Measurements from ENCODE around the gene PLCB2.

PLCB2 gene

DNA sequence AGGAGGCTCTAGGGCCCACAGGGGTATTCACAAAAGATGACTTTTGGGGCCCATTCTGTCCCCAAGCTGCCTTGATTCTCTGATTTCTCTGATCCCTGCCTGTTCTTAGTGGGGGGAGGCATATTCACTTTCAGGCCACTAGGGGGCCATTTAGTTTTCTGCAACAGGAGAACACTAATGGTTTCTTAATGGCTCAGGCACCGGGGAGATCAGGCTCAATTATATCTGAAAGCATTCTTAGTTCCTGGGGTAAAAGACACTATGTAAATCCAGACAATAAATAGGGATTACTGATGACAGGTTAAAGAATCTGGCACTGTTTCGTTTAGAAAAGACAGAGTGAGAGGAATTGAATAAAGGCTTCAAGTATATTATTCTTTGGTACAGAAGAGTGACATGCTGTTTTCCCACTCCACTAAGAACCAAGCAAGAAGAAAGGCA, 13.2 kb upstream of the PLCB2 start:
- Mint-ChIP-seq H3K36me3 (no peaks in the 10 kb centered on the region), H3K9me3 (no peaks in the 10 kb centered on the region), H3K4me1 (peaks cover 32% of the 10 kb centered on the region), H3K27me3 (no peaks in the 10 kb centered on the region), H3K27ac (peak overlapping the region; percentile 72), H3K4me3 (no peak overlapping the region)

- Mint-ChIP-seq H3K27me3 (no peaks in the 10 kb centered on the region), H3K27ac (no peak overlapping the region), H3K4me1 (peaks cover 29% of the 10 kb centered on the region)
Observed at GRCh38 chr15:40320409-40320808, 12.7 kb upstream of the PLCB2 start.

GRCh38 chr15:40317580-40317979, 9.8 kb upstream of the PLCB2 start:
- no peaks in the 10 kb centered on the region for H3K27me3 Mint-ChIP-seq
- H3K4me1 Mint-ChIP-seq: peaks cover 33% of the 10 kb centered on the region
- H3K9me3 Mint-ChIP-seq: no peaks in the 10 kb centered on the region
- no peak overlapping the region for H3K4me3 Mint-ChIP-seq
- H3K27ac Mint-ChIP-seq: no peak overlapping the region
- no peaks in the 10 kb centered on the region for H3K36me3 Mint-ChIP-seq

More at GRCh38 chr15:40320409-40320808, 12.7 kb upstream of the PLCB2 start:
- H3K9me3 Mint-ChIP-seq: no peaks in the 10 kb centered on the region
- no peaks in the 10 kb centered on the region for H3K36me3 Mint-ChIP-seq
- no peak overlapping the region for H3K4me3 Mint-ChIP-seq

DNA sequence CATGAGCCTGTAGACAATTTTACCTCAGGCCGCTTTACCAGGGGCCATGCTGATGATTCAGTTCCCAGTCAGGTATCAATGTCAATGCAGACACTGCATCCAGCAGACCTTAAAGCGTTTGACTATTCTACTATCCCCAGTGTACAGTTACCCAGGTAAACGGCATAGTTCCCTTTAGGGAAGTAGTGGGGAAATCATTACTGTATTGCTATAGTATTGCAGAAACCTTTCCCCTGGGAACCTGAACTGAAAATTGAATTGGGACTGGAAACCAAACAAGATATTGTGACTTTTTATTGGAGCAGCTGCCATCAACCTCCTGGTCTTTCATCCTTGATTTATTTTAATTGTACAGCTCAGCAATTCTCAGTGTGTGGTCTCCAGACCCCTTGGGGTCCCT, 9.2 kb upstream of the PLCB2 start:
- no peaks in the 10 kb centered on the region for H3K9me3 Mint-ChIP-seq
- H3K4me1 Mint-ChIP-seq: peaks cover 30% of the 10 kb centered on the region
- peak overlapping the region; percentile 10 for H3K27ac Mint-ChIP-seq
- H3K27me3 Mint-ChIP-seq: no peaks in the 10 kb centered on the region
- no peak overlapping the region for H3K4me3 Mint-ChIP-seq
- no peaks in the 10 kb centered on the region for H3K36me3 Mint-ChIP-seq

- H3K4me1 Mint-ChIP-seq: peaks cover 24% of the 10 kb centered on the region
- H3K27ac Mint-ChIP-seq: no peak overlapping the region
- H3K36me3 Mint-ChIP-seq: no peaks in the 10 kb centered on the region
- H3K4me3 Mint-ChIP-seq: no peak overlapping the region
- H3K9me3 Mint-ChIP-seq: no peaks in the 10 kb centered on the region
- H3K27me3 Mint-ChIP-seq: no peaks in the 10 kb centered on the region
Observed at GRCh38 chr15:40314723-40315276, 7.1 kb upstream of the PLCB2 start.

- H3K9me3 Mint-ChIP-seq: no peaks in the 10 kb centered on the region
- peaks cover 34% of the 10 kb centered on the region for H3K4me1 Mint-ChIP-seq
- H3K36me3 Mint-ChIP-seq: no peaks in the 10 kb centered on the region
- H3K27ac Mint-ChIP-seq: peak overlapping the region; percentile 41
- H3K27me3 Mint-ChIP-seq: no peaks in the 10 kb centered on the region
- H3K4me3 Mint-ChIP-seq: no peak overlapping the region
Observed at GRCh38 chr15:40313531-40314398, 6.0 kb upstream of the PLCB2 start.

- Mint-ChIP-seq H3K36me3 (no peaks in the 10 kb centered on the region), H3K4me3 (no peak overlapping the region), H3K9me3 (no peaks in the 10 kb centered on the region), H3K27me3 (no peaks in the 10 kb centered on the region), H3K27ac (no peak overlapping the region), H3K4me1 (peaks cover 39% of the 10 kb centered on the region)
Observed at GRCh38 chr15:40312370-40313158, 4.8 kb upstream of the PLCB2 start.

GRCh38 chr15:40310993-40311392, 3.3 kb upstream of the PLCB2 start:
- H3K36me3 Mint-ChIP-seq: no peaks in the 10 kb centered on the region
- H3K4me1 Mint-ChIP-seq: peaks cover 49% of the 10 kb centered on the region
- H3K27ac Mint-ChIP-seq: no peak overlapping the region
- no peak overlapping the region for H3K4me3 Mint-ChIP-seq
- H3K9me3 Mint-ChIP-seq: no peaks in the 10 kb centered on the region
- H3K27me3 Mint-ChIP-seq: no peaks in the 10 kb centered on the region

GRCh38 chr15:40310001-40310959, 2.5 kb upstream of the PLCB2 start:
- Mint-ChIP-seq H3K4me3 (peak overlapping the region; percentile 94), H3K27me3 (no peaks in the 10 kb centered on the region), H3K36me3 (no peaks in the 10 kb centered on the region), H3K4me1 (peaks cover 55% of the 10 kb centered on the region), H3K27ac (peak overlapping the region; percentile 96), H3K9me3 (no peaks in the 10 kb centered on the region)

- no peaks in the 10 kb centered on the region for H3K36me3 Mint-ChIP-seq
- H3K4me1 Mint-ChIP-seq: peaks cover 60% of the 10 kb centered on the region
- no peaks in the 10 kb centered on the region for H3K9me3 Mint-ChIP-seq
- no peaks in the 10 kb centered on the region for H3K27me3 Mint-ChIP-seq
- peak overlapping the region; percentile 96 for H3K27ac Mint-ChIP-seq
- H3K4me3 Mint-ChIP-seq: peak overlapping the region; percentile 94
Observed at GRCh38 chr15:40309344-40309862, 1.7 kb upstream of the PLCB2 start.

DNA sequence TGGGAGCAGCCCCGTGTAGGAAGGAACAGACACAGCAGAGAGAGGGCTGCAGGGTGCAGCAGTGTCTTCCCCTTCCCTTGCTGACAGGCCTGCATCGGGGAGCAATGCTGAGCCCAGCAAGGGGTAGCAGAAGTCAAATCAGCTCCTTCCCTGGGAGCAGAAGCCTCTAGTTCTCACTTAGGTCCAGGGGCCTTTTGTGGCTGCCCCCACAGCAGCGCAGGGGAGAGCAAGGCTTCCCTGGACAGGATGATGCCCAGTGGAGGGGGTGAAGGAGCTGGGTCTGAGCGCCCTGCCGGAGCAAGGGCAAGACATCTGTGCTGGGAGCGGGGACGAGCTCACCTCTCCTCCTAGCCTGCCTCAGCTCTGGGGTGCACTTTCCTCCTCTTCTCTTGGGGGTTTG, 827 bp downstream of the PLCB2 start:
- H3K4me3 Mint-ChIP-seq: peak overlapping the region; percentile 94
- H3K4me1 Mint-ChIP-seq: peaks cover 52% of the 10 kb centered on the region
- no peaks in the 10 kb centered on the region for H3K9me3 Mint-ChIP-seq
- no peak overlapping the region for H3K27ac Mint-ChIP-seq
- no peaks in the 10 kb centered on the region for H3K36me3 Mint-ChIP-seq
- no peaks in the 10 kb centered on the region for H3K27me3 Mint-ChIP-seq

DNA sequence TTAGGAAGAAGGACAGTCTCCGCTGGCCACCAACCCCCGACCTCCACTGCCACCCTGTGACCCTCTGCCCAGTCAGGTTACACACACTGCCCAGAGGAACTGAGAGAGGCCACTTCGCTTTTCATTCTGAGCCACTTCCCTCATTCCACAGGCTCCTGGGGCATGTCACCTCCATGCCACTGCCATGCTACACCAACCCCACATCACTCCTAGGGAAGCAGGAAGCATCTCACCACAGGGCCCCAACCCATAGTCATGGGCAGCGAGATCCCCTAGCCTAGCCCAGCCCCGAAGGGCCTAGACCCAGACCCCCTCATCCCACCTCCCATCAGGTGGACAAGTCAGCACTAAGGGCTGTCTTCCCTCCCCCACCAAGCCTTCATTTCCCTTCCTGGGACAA, 1.4 kb downstream of the PLCB2 start:
- H3K4me1 Mint-ChIP-seq: peaks cover 52% of the 10 kb centered on the region

DNA sequence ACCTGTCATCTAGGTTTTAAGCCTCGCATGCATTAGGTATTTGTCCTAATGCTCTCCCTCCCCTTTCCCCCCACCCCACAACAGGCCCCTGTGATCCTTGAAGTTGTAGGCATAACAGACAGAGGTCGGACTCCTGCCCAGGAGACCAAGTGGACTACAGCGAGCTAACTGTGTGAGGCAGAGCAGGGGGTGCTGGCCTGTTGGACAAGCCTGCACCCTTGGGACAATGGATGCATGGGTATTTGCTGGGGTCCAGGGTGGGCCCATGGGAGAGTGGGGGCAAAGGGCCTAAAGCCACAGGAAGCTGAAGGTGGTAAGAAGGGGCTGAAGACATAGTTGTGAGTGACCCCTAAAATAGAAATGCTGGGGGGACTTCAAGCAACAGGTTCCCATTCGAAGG, 2.5 kb downstream of the PLCB2 start:
- H3K9me3 Mint-ChIP-seq: no peaks in the 10 kb centered on the region
- peak overlapping the region; percentile 32 for H3K27ac Mint-ChIP-seq
- H3K4me1 Mint-ChIP-seq: peaks cover 52% of the 10 kb centered on the region
- peaks cover 12% of the 10 kb centered on the region for H3K36me3 Mint-ChIP-seq
- H3K4me3 Mint-ChIP-seq: no peak overlapping the region
- H3K27me3 Mint-ChIP-seq: no peaks in the 10 kb centered on the region

More for the DNA sequence above, 1.4 kb downstream of the PLCB2 start:
- no peaks in the 10 kb centered on the region for H3K27me3 Mint-ChIP-seq
- no peak overlapping the region for H3K27ac Mint-ChIP-seq
- H3K4me3 Mint-ChIP-seq: peak overlapping the region; percentile 94
- no peaks in the 10 kb centered on the region for H3K9me3 Mint-ChIP-seq
- peaks cover 5% of the 10 kb centered on the region for H3K36me3 Mint-ChIP-seq

DNA sequence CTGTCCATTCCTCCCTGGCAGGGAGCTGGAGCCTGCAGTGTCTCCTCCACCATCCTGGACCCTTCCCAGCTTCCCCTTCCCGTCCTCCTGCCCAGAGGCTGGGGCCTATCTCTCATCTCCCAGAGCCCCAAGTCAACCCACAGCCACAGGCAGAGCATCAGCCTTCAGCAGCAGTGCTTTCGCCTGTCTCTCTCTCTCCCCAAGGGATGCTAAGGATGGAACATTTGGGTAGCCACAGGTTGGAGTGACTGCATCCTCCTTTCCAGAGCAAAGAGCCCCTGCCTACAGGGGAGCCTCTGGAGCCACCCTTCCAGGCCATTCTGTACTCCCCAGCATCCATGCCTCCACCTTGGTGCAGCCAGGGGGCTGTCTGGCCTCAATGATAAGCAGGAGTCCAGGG, 4.2 kb downstream of the PLCB2 start:
- no peaks in the 10 kb centered on the region for H3K9me3 Mint-ChIP-seq
- peaks cover 22% of the 10 kb centered on the region for H3K36me3 Mint-ChIP-seq
- peaks cover 36% of the 10 kb centered on the region for H3K4me1 Mint-ChIP-seq
- H3K27ac Mint-ChIP-seq: no peak overlapping the region
- H3K27me3 Mint-ChIP-seq: no peaks in the 10 kb centered on the region
- H3K4me3 Mint-ChIP-seq: no peak overlapping the region

DNA sequence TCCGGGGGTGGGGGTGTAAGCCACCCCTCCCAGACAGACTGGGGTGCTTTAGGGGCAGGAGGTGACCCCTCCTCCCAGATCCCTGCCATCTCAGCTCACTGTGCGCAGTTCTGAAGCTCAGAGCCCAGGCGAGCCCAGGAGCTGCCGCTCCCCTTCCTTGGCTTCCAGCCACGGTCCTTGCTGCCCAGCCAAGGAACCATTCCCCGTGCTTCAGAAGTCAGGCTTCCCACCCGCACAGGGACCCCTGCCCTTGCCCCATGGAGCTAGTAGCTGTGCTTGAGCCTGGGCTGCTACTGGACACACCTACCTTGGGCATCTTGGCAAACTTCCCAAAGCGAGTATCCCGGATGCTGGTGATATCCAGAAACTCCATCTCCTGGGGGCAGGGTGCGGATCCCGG, 4.8 kb downstream of the PLCB2 start:
- H3K27ac Mint-ChIP-seq: no peak overlapping the region
- peaks cover 33% of the 10 kb centered on the region for H3K4me1 Mint-ChIP-seq
- H3K36me3 Mint-ChIP-seq: peaks cover 22% of the 10 kb centered on the region

More for the DNA sequence above, 4.8 kb downstream of the PLCB2 start:
- H3K27me3 Mint-ChIP-seq: no peaks in the 10 kb centered on the region
- H3K9me3 Mint-ChIP-seq: no peaks in the 10 kb centered on the region
- H3K4me3 Mint-ChIP-seq: no peak overlapping the region

Measured in activated naive CD4-positive, alpha-beta T cell treated with anti-CD3 and anti-CD28 coated beads, Interleukin-2, amount 50 U/mL, for 24 hours (primary cell).